ENCODE data around the gene RUVBL1. TPM values are rescaled to one million over a fixed set of nuclear protein-coding genes. Genes with fewer than 3 reads are reported as not detected.

Gene RUVBL1
- total RNA-seq, 2 donors from 2014 or later: 7.5 to 22.1 TPM

GRCh38 chr3:128082546-128082945, 41.1 kb downstream of the RUVBL1 start:
- H3K36me3 ChIP-seq (replicated peaks in 1 of 2; ENCODE audit: insufficient read depth in 1 of 2, low read depth in 2 of 2): no peaks in the 10 kb centered on the region
- ATAC-seq (no peak), DNase-seq (no peak)
- 42 to 59% methylated on average over 5 to 10 of the region's 10 CpGs for WGBS, 2 donors
- peaks cover 49% of the 10 kb centered on the region for H3K4me1 ChIP-seq
- H3K27me3 ChIP-seq: no peaks in the 10 kb centered on the region
- no peaks in the 10 kb centered on the region for H3K9me3 ChIP-seq
- intact Hi-C loops (cut with DNase I): no loop called here
- peak overlapping the region in 1 of 4 donors; percentile 59 for H3K27ac ChIP-seq
- TF ChIP-seq CTCF (IDR thresholded peaks at IDR 0.05) (no peak), POLR2A (IDR thresholded peaks at IDR 0.05) (no peak)
- H3K4me3 ChIP-seq: no peak overlapping the region

- intact Hi-C loops (cut with DNase I): no loop called here
- Histone ChIP-seq H3K4me1 (peaks cover 49% of the 10 kb centered on the region), H3K9me3 (no peaks in the 10 kb centered on the region), H3K27me3 (no peaks in the 10 kb centered on the region), H3K4me3 (no peak overlapping the region), H3K36me3 (replicated peaks in 1 of 2; ENCODE audit: insufficient read depth in 1 of 2, low read depth in 2 of 2) (no peaks in the 10 kb centered on the region), H3K27ac (peak overlapping the region in 2 of 4 donors; percentile 52 to 59)
- TF ChIP-seq POLR2A (IDR thresholded peaks at IDR 0.05): no peak
- no peak for TF ChIP-seq CTCF (IDR thresholded peaks at IDR 0.05)
- ATAC-seq (peak; percentile 36), DNase-seq (peak in 3 of 4 donors; percentile 49 to 65 (median 56))
- WGBS, 2 donors: 13 to 24% methylated on average over 4 of the region's 4 CpGs
Observed at GRCh38 chr3:128081846-128082245, 41.8 kb downstream of the RUVBL1 start.

- intact Hi-C loops (cut with DNase I): no loop called here
- TF ChIP-seq CTCF (IDR thresholded peaks at IDR 0.05) (no peak), POLR2A (IDR thresholded peaks at IDR 0.05) (no peak)
- H3K4me3 ChIP-seq: no peak overlapping the region
- H3K4me1 ChIP-seq: peaks cover 51% of the 10 kb centered on the region
- H3K27me3 ChIP-seq: no peaks in the 10 kb centered on the region
- no peaks in the 10 kb centered on the region for H3K36me3 ChIP-seq (replicated peaks in 1 of 2; ENCODE audit: insufficient read depth in 1 of 2, low read depth in 2 of 2)
- 13 to 26% methylated on average over 2 to 6 of the region's 6 CpGs for WGBS, 2 donors
- DNase-seq: peak in 1 of 4 donors; percentile 42
- no peaks in the 10 kb centered on the region for H3K9me3 ChIP-seq
- H3K27ac ChIP-seq: peak overlapping the region in 2 of 4 donors; percentile 52 to 59
- no peak for ATAC-seq
Observed at GRCh38 chr3:128081226-128081625, 42.4 kb downstream of the RUVBL1 start.

GRCh38 chr3:128080323-128081080, 43.1 kb downstream of the RUVBL1 start:
- intact Hi-C loops (cut with DNase I): no loop called here
- DNase-seq: no peak
- no peaks in the 10 kb centered on the region for H3K27me3 ChIP-seq
- H3K9me3 ChIP-seq: no peaks in the 10 kb centered on the region
- no peak overlapping the region for H3K27ac ChIP-seq
- TF ChIP-seq CTCF (IDR thresholded peaks at IDR 0.05): no peak
- TF ChIP-seq POLR2A (IDR thresholded peaks at IDR 0.05): no peak
- peaks cover 56% of the 10 kb centered on the region for H3K4me1 ChIP-seq
- H3K4me3 ChIP-seq: no peak overlapping the region
- H3K36me3 ChIP-seq (replicated peaks in 1 of 2; ENCODE audit: insufficient read depth in 1 of 2, low read depth in 2 of 2): no peaks in the 10 kb centered on the region
- no peak for ATAC-seq
- 72 to 83% methylated on average over 6 of the region's 6 CpGs for WGBS, 2 donors

- DNase-seq: no peak
- TF ChIP-seq CTCF (IDR thresholded peaks at IDR 0.05) (no peak), POLR2A (IDR thresholded peaks at IDR 0.05) (no peak)
- H3K4me3 ChIP-seq: no peak overlapping the region
- H3K36me3 ChIP-seq (replicated peaks in 1 of 2; ENCODE audit: insufficient read depth in 1 of 2, low read depth in 2 of 2): no peaks in the 10 kb centered on the region
- WGBS, 2 donors: 84 to 93% methylated on average over 8 to 9 of the region's 9 CpGs
- no peaks in the 10 kb centered on the region for H3K9me3 ChIP-seq
- H3K27ac ChIP-seq: no peak overlapping the region
- H3K4me1 ChIP-seq: peaks cover 56% of the 10 kb centered on the region
- intact Hi-C loops (cut with DNase I): loop anchor here (10.0 kb wide), 1 partner anchor 425 kb away; no protein-coding TSS in a partner anchor
- no peaks in the 10 kb centered on the region for H3K27me3 ChIP-seq
- ATAC-seq: no peak
Observed at GRCh38 chr3:128079823-128080222, 43.8 kb downstream of the RUVBL1 start.
